ENCODE measurements around the gene ARHGAP19.

The ARHGAP19 gene

GRCh38 chr10:97329766-97330165, 37.3 kb upstream of the ARHGAP19 start:
- TF ChIP-seq CTCF (IDR thresholded peaks at IDR 0.05; ENCODE audit: low read length) (no peak), EZH2 (IDR thresholded peaks at IDR 0.05; ENCODE audit: borderline replicate concordance, low read length) (no peak)
- Histone ChIP-seq H3K4me1 (ENCODE audit: insufficient read depth, low read length, severe bottlenecking) (peaks cover 16% of the 10 kb centered on the region), H3K9me3 (ENCODE audit: low read length) (no peaks in the 10 kb centered on the region), H3K4me3 (ENCODE audit: low read depth, low read length, poor library complexity, severe bottlenecking) (no peak overlapping the region), H4K20me1 (ENCODE audit: insufficient read depth, low read length) (no peaks in the 10 kb centered on the region), H3K4me2 (ENCODE audit: low read length) (no peak overlapping the region), H3K27me3 (ENCODE audit: insufficient read depth, low read length) (no peaks in the 10 kb centered on the region), H3K9ac (ENCODE audit: low read length) (no peak overlapping the region), H3K79me2 (ENCODE audit: insufficient read depth, low read length) (no peaks in the 10 kb centered on the region), H2AFZ (ENCODE audit: low read length) (no peak overlapping the region), H3K36me3 (ENCODE audit: insufficient read depth, low read length) (no peaks in the 10 kb centered on the region; the same call in 1 of the 2 replicates), H3K27ac (ENCODE audit: low read depth, low read length, poor library complexity, severe bottlenecking) (no peak overlapping the region), H3K9me2 (ENCODE audit: low read depth, low read length) (no peaks in the 10 kb centered on the region), H3F3A (ENCODE audit: insufficient read depth, low read length) (no peaks in the 10 kb centered on the region)

GRCh38 chr10:97328646-97329453, 36.4 kb upstream of the ARHGAP19 start:
- no peaks in the 10 kb centered on the region for H3K79me2 ChIP-seq (ENCODE audit: insufficient read depth, low read length)
- no peaks in the 10 kb centered on the region for H4K20me1 ChIP-seq (ENCODE audit: insufficient read depth, low read length)
- H3K27ac ChIP-seq (ENCODE audit: low read depth, low read length, poor library complexity, severe bottlenecking): no peak overlapping the region
- no peak overlapping the region for H3K4me2 ChIP-seq (ENCODE audit: low read length)
- no peaks in the 10 kb centered on the region; the same call in 1 of the 2 replicates for H3K36me3 ChIP-seq (ENCODE audit: insufficient read depth, low read length)
- H3K4me1 ChIP-seq (ENCODE audit: insufficient read depth, low read length, severe bottlenecking): peaks cover 16% of the 10 kb centered on the region
- no peak overlapping the region for H3K9ac ChIP-seq (ENCODE audit: low read length)
- no peaks in the 10 kb centered on the region for H3K27me3 ChIP-seq (ENCODE audit: insufficient read depth, low read length)
- no peaks in the 10 kb centered on the region for H3F3A ChIP-seq (ENCODE audit: insufficient read depth, low read length)
- H3K9me2 ChIP-seq (ENCODE audit: low read depth, low read length): no peaks in the 10 kb centered on the region
- no peaks in the 10 kb centered on the region for H3K9me3 ChIP-seq (ENCODE audit: low read length)
- no peak for TF ChIP-seq EZH2 (IDR thresholded peaks at IDR 0.05; ENCODE audit: borderline replicate concordance, low read length)
- H3K4me3 ChIP-seq (ENCODE audit: low read depth, low read length, poor library complexity, severe bottlenecking): no peak overlapping the region
- H2AFZ ChIP-seq (ENCODE audit: low read length): no peak overlapping the region

GRCh38 chr10:97327348-97328294, 35.2 kb upstream of the ARHGAP19 start:
- H3K27me3 ChIP-seq (ENCODE audit: insufficient read depth, low read length): no peaks in the 10 kb centered on the region
- H3K36me3 ChIP-seq (ENCODE audit: insufficient read depth, low read length): no peaks in the 10 kb centered on the region; the same call in 1 of the 2 replicates
- H3K4me2 ChIP-seq (ENCODE audit: low read length): no peak overlapping the region
- H2AFZ ChIP-seq (ENCODE audit: low read length): no peak overlapping the region
- H3F3A ChIP-seq (ENCODE audit: insufficient read depth, low read length): no peaks in the 10 kb centered on the region
- no peak overlapping the region for H3K4me3 ChIP-seq (ENCODE audit: low read depth, low read length, poor library complexity, severe bottlenecking)
- no peak overlapping the region for H3K27ac ChIP-seq (ENCODE audit: low read depth, low read length, poor library complexity, severe bottlenecking)
- no peaks in the 10 kb centered on the region for H3K9me2 ChIP-seq (ENCODE audit: low read depth, low read length)
- no peaks in the 10 kb centered on the region for H4K20me1 ChIP-seq (ENCODE audit: insufficient read depth, low read length)
- no peak overlapping the region for H3K9ac ChIP-seq (ENCODE audit: low read length)
- peaks cover 5% of the 10 kb centered on the region for H3K4me1 ChIP-seq (ENCODE audit: insufficient read depth, low read length, severe bottlenecking)
- no peaks in the 10 kb centered on the region for H3K9me3 ChIP-seq (ENCODE audit: low read length)
- TF ChIP-seq EZH2 (IDR thresholded peaks at IDR 0.05; ENCODE audit: borderline replicate concordance, low read length) (no peak), CTCF (IDR thresholded peaks at IDR 0.05; ENCODE audit: low read length) (no peak)
- no peaks in the 10 kb centered on the region for H3K79me2 ChIP-seq (ENCODE audit: insufficient read depth, low read length)
